Mesenteric fat pad (tissue), 1 donor: ENCODE results near the gene C19orf38. TPM values are rescaled to one million over a fixed set of nuclear protein-coding genes. Genes with fewer than 3 reads are reported as not detected.
"Not testable (repeated sequence)": the region's sequence is repeated elsewhere in the genome, so short reads cannot be mapped to it uniquely, and the experiment has no call there.

Experiments used
- DNase-seq: peaks from one replicate; pipeline ENCODE4 v3.0.0-alpha.2; 2020; ENCODE audit warnings: low spot score
- total RNA-seq: library from RNA; stranded (reverse); fragmentation: NEBNext Ultra II Directional; extraction: Animal tissue kit (Norgen Biotek cat#: 25700); gene quantifications from one replicate; pipeline ENCODE4 v1.2.1, GENCODE V29; 2021
- donor health status: DM: yes; HTN: yes; CAD: no.

The C19orf38 gene
- total RNA-seq, 1 donor from 2014 or later: 4.4 TPM

GRCh38 chr19:10872546-10873107 lies 24.4 kb downstream of the C19orf38 start:
- DNase-seq: no peak

- no peak for DNase-seq
These were observed 25.8 kb downstream of the C19orf38 start for GRCh38 chr19:10874024-10874423.

- DNase-seq: no peak
These were observed 28.4 kb downstream of the C19orf38 start for GRCh38 chr19:10876459-10877240.

DNA sequence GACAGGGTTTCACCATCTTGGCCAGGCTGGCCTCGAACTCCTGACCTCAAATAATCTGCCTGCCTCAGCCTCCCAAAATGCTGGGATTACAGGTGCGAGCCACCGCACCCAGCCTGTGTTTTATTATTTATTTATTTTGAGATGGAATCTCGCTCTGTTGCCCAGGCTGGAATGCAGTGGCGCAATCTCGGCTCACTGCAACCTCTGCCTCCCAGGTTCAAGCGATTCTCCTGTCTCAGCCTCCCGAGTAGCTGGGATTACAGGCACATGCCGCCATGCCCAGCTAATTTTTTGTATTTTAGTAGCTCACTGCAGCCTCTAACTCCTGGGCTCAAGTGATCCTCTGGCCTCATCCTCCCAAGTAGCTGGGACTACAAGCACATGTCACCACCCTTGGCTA lies 29.4 kb downstream of the C19orf38 start:
- not testable (repeated sequence) for DNase-seq

DNA sequence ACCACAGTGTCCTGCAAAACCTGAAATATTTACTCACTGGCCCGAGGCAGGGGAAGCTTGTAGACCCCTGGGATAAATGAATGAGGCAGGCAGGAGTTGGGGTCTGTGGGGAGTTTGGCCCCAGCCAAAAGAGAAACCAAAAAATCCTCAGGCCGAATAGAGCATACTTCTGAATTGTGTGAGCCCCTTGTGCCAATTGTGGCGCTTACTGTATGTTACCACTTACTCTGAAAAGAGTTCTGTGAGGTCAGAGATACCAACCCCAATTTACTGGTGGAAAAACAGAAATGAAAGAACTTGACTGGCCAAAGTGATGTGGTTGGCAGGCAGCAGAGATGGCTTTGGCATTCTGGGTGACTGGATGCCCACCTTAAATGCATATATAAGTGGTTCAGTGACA lies 30.0 kb downstream of the C19orf38 start:
- no peak for DNase-seq

DNA sequence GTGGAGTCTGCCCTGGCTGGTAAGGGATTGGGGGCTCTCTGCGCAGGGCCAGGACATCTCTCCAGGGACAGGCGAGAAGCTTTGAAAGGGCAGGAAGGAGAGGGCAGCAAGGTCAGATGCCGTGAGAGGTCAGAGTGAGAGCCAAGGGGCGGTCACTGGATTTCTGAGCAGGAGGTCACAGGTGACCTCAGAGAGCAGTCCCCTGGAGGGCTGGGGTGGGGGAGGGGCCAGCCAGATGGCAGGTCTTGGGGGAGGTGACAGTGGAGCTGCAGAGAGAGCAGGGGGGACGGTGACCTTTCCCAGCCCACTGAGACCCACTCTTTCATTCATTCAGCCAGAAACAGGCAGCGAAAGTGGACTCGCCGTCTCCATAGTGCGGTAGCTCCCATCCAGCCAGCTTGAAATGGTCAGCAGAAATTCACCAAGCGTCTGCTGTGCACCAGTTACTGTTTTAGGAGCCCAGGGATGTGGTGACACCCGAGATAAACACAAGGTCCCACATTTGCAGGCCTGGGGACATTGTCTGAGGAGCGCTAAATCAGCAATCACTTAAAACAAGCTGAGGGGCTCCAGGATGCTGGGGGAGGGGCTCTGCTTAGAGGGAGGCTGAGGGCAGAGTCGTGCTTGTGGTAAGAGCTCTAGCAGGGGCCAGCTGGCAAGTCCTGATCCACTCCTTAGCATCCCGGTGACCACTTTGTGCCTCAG lies 33.3 kb downstream of the C19orf38 start:
- no peak for DNase-seq

GRCh38 chr19:10882108-10882457 lies 33.9 kb downstream of the C19orf38 start:
- no peak for DNase-seq

GRCh38 chr19:10884274-10884673 lies 36.1 kb downstream of the C19orf38 start:
- no peak for DNase-seq

- DNase-seq: no peak
These were observed 37.3 kb downstream of the C19orf38 start for GRCh38 chr19:10885201-10886169.

- DNase-seq: no peak
These were observed 39.6 kb downstream of the C19orf38 start for GRCh38 chr19:10887616-10888367.

DNA sequence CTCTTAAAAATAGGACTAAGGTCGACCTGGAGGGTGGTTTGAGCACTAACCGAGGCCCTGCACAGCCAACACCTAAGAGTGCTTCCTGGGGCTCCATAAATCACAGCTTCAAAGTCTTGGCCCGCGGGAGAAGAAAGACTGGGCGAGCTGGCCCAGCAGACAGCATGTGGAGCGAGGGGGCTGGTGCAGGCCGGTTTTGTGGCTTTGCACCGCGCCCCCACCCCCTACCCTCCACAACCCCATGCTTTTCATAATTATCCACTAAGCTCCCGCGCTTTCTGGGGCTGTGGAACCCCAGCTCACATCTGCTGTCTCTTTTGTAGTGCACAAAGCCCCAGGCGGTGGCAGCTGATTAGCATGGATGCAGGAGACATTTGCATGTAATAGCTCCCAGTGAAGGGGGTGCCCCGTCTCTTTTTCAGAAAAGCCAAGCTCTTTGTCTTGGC lies 40.2 kb downstream of the C19orf38 start:
- no peak for DNase-seq

DNA sequence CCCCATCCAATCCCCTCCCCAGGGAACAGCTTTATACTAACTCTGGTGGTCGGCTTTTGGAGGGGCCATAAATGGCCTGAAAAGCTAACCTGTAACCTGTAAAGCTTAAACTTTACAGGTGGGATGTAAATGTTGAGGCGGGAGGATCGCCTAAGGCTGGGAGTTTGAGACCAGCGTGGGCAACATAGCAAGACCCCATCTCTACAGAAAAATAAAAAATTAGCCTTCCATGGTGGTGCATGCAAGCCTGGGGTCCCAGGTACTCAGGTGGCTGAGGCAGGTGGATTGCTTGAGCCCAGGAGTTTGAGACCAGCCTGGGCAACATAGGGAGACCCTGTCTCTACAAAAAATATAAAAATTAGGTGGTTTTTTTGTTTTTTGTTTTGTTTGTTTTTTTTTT lies 41.7 kb downstream of the C19orf38 start:
- no peak for DNase-seq

- DNase-seq: no peak
These were observed 43.3 kb downstream of the C19orf38 start for GRCh38 chr19:10891405-10892086.

DNA sequence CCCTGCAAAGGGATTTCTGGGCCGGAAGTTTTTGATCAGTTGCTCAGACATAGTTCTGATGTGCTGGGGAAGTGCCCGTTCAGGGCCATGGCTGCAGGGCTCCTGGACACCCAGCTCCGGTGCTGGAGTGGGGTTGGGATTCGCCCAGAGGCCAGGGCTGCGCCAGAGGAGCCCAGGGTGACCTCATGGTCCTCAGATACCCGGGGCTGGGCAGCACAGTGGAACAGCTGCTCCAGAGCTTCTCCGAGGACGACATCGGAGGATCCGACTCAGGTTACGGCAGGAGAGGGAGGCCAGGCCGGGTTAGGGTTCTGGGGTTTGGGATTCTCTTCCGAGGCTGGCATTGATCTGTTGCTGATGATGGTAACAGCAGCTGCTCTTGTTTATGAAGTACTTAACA lies 44.0 kb downstream of the C19orf38 start:
- no peak for DNase-seq

DNA sequence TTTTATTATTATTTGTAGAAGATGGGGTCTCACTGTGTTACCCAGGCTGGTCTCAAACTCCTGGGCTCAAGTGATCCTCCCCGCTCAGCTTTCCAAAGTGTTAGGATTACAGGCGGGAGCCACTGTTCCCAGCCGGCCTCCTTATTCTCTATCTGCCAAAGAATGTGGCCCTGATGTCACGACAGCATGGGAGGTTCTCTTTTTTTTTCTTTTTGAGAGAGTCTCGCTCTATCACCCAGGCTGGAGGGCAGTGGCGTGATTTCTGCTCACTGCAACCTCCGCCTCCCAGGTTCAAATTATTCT lies 46.6 kb downstream of the C19orf38 start:
- DNase-seq: no peak

GRCh38 chr19:10895363-10895762 lies 47.1 kb downstream of the C19orf38 start:
- no peak for DNase-seq

DNA sequence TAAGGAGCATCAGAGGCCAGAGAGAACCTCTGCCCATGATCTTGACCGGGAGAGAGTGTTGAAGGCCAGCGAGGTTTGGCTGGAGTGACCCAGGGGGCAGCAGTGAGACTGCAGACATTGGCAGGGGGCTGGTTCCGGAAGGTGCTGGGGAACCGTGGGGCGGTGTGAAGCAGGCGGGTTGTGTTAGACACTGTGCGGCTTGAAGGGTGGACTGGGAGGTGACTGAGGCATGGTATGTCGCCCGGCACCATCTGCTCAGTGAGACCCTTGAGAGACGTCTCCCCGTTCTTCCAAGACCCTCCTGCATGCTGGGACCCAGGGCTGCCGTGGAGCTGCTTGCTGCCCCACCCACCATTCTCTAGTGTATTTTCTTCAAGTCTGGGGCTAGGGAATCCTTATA lies 47.7 kb downstream of the C19orf38 start:
- DNase-seq: no peak

GRCh38 chr19:10896851-10897526 lies 48.8 kb downstream of the C19orf38 start:
- no peak for DNase-seq

DNA sequence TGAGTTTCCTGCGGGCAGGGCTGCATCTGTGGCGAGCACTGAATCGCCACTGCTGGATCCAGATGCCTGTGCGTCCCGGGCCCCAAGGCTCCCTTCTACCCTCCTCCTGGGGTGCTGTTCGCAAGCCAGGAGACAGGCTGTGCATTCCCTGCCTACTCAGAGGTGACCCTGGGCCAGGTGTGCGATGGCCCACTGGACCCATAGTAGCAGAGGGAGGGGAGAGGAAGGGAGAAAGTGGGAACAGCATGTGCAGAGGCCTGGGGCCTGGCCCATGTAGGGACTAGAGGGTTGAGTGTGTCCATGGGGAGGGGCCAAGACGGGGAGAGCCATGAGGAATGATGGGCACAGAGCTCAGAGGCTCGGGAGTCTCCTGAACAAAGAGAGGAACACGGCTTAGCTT lies 50.4 kb downstream of the C19orf38 start:
- no peak for DNase-seq
